HK-2 (cell line): ENCODE measurements around the gene UGT1A1.

Experiments
- DNase-seq: peaks from one replicate; pipeline ENCODE4 v3.0.0-alpha.2; 2018; ENCODE audit not compliant: unreplicated experiment

UGT1A1 gene

DNA sequence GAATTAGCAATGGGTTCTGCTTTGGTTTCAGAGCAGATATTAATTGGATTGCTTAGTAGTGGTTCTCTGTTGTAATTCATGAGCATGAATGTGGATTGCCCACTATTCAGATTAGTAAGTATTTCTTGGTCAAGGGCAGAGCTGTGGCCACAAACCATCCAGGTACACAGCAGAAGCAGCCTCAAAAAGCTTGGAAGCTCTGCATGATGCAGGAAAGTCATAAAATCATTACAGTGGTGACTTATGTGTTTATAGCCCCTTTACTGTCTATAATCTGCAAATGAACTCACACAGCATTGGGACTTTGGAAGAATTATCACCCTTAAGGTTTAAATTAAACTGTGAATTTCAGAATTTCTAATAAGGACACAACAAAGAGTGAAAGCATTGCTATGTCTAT lies 1.9 kb upstream of the UGT1A1 start:
- DNase-seq = no peak

DNA sequence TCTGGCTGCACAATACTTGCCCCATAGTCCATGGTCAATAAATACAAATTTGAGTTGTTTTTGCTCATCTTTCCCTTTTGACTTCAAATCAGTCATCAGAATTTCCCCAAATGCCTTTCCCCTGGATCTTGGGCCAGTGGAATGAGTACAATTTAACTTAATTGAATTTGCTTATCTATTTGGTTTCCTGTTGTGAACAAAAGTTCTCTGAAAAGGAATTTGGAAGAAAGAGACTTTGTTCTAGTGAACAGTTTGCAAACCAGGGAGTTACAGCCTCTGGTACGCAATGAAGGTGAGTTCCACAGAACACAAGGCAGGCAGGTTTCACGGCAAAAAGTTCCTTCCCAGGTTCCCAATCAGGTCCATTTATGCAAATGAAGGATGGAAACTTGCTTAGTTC lies 1.2 kb upstream of the UGT1A1 start:
- no peak for DNase-seq

DNA sequence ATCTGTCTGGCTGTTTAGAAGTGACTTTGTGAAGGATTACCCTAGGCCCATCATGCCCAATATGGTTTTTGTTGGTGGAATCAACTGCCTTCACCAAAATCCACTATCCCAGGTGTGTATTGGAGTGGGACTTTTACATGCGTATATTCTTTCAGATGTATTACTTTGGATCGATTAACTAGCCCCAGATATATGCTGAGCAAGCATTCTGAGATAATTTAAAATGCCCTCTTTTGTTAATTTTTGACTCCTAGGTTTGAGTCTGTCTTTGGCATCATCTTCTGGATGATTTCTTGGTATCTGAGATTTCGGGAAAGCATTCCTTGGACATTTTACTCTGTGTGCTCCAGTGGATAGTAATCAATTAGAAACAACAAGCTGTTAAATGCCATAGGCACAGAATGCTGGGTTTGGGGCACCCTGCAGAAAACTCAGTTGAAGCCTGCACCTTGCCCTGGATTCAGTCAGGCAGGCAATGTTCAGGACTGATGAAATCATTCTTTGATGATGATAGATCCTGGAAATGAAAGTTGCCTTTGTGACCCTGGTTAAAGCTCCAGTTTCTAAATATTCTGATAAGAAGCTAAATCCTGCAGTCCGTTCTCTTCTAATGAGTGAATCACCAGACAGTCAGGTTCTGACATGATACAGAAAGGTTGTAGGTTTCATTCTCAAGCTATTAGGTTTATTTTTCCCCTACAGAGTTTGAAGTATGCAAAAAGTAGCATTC lies 1.1 kb downstream of the UGT1A1 start:
- no peak for DNase-seq

DNA sequence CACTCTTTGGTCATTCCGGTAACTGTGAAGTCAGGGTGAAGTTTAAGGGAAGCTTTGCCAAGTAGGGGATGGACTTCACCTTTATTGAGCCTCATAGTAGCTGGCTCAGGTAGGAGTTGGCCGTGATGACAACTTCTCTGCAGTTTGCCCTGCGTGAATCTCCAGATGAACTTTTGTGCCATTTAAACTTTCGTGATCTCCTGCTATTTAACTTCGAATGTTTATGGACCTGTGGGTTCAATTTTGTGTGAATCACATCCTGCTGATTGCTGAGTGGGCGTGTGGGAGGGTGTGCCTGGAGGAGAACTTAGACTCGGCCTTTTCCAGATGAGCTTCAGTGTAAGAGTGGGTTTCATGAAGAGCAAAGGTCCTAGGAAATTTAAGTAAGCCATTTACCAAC lies 4.2 kb downstream of the UGT1A1 start:
- peak; percentile 4 for DNase-seq

DNA sequence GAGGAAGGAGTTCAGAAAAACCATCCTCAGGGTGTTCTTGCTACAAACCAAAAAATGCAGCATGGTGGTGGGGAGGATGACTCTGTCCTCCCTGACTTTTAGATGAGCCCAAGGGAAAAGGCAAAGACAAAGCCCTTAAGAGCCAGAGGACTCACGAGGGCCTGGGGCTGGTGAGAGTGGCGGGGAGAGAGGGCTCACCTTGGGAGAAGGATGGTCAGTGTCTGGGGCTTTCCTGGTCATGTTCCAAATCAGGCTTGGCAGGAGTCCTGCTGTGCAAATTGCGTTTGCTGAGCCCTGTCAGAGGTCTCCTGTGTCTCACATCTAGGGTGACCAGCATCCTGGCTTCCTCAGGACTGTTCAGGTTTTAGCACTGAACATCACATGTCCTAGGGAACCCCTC lies 4.7 kb downstream of the UGT1A1 start:
- DNase-seq = no peak

DNA sequence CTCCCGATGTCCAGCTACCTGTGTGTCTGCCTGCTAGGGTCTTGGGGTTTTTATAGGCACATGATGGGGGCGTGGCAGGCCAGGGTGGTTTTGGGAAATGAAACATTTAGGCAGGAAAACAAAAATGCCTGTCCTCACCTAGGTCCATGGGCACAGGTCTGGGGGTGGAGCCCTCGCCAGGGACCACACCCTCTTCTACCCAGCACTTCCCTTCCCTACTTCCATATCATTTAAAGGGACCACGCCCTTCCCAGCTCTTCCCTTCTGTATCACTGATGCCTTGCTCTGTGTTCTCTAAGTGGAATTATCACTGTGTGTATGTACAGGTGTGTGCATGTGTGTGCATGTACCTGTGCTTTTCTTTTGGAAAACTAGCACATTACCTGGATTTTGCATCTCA lies 6.3 kb downstream of the UGT1A1 start:
- DNase-seq = no peak

DNA sequence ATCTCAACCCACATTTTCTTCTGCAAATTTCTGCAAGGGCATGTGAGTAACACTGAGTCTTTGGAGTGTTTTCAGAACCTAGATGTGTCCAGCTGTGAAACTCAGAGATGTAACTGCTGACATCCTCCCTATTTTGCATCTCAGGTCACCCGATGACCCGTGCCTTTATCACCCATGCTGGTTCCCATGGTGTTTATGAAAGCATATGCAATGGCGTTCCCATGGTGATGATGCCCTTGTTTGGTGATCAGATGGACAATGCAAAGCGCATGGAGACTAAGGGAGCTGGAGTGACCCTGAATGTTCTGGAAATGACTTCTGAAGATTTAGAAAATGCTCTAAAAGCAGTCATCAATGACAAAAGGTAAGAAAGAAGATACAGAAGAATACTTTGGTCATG lies 8.0 kb downstream of the UGT1A1 start:
- no peak for DNase-seq

DNA sequence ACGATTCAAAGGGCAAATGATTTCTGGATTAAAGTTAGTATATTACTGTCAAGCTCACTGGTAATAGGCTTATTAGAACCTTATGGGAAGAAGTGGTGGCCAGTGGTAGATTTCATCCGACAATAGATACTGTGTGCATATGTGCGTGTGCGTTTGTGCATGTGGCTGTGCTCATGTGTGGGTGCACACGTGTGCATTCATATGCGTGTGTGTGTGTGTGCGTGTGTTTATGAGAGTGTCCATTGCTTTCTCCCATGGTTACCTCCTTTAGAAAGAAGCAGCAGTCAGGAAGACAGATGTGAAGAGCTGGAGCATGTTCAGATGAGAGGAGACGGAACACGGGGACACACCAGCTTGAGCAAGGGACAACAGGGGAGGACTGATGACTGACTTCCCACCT lies 9.2 kb downstream of the UGT1A1 start:
- no peak for DNase-seq

DNA sequence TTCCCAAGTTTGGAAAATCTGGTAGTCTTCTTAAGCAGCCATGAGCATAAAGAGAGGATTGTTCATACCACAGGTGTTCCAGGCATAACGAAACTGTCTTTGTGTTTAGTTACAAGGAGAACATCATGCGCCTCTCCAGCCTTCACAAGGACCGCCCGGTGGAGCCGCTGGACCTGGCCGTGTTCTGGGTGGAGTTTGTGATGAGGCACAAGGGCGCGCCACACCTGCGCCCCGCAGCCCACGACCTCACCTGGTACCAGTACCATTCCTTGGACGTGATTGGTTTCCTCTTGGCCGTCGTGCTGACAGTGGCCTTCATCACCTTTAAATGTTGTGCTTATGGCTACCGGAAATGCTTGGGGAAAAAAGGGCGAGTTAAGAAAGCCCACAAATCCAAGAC lies 12.1 kb downstream of the UGT1A1 start:
- DNase-seq = no peak

DNA sequence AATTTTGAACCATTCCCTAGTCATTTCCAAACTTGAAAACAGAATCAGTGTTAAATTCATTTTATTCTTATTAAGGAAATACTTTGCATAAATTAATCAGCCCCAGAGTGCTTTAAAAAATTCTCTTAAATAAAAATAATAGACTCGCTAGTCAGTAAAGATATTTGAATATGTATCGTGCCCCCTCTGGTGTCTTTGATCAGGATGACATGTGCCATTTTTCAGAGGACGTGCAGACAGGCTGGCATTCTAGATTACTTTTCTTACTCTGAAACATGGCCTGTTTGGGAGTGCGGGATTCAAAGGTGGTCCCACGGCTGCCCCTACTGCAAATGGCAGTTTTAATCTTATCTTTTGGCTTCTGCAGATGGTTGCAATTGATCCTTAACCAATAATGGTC lies 12.5 kb downstream of the UGT1A1 start:
- no peak for DNase-seq

DNA sequence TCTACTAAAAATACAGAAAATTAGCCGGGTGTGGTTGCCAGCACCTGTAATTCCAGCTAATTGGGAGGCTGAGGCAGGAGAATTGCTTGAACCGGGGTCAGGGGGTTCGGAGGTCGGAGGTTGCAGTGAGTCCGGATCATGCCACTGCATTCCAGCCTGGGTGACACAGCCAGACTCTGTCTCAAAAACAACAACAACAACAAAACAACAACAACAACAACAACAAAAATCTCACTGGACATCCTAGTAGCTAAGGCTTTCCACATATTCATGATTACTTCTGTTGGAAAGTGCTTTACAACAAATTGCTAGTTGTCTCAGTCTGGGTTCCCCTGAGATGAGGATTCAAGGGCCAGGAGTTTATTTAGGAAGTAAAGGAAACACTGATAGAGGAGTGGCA lies 13.8 kb downstream of the UGT1A1 start:
- no peak for DNase-seq

DNA sequence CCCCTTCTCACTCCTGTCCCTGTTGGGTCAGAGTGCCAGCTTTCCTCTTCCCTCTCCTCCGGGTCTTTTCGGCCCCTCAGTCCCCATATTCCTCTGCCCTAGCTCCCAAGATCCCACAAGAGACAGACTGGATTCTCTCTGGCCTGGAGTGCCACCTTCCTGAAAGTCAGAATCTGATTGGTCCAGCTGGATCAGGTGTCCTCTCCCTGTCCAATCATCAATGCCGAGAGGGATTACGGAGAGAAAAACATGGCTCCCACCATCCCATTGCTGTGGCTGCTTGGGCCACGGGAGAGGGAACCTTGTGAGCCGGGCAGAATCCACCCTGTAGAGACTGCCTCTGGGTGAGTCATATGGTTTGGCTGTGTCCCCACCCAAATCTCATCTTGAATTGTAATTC lies 15.3 kb downstream of the UGT1A1 start:
- DNase-seq = no peak

DNA sequence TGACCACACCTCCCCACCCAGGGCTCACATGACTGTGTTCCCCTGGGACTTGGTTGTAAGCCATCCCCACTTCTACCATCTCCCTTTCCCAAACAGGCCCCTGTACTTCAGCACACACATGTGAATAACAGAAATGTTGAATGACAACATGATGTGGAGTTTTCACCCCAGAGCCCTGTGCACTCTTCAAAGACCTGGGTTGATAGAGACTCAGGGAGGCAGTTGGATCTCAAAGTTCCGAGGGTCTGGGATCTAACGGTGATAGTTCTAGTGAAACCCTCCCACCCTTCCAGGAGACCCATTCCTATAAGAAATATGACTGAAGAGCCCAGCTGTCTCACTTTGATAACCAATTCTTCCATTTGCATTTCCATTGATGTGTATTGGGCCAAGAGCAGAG lies 18.0 kb downstream of the UGT1A1 start, which contains the start of gene MROH2A:
Gene MROH2A (plus strand): TSS at position 301 of the 400 bp plus-strand sequence. CDS start 1,029 bp downstream, outside the sequence.
- no peak for DNase-seq

DNA sequence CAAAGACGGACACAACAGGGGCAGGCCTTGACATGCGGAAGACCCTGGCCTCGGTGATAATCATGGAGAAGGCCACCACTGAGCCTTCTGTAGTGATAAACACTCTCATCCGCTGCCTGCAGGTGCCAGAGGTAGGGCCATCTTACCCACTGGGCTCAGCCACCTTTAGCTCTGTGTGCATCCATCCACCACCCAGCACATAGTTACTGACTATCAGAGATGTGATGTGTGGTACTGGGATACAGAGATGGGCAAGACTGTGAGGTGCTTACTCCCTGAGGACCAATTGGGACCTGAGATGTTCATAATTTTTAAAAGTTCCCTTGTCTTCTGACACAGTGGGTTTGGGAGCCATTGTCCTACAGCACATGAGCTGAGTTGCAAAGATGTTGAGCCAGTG lies 19.7 kb downstream of the UGT1A1 start:
- no peak for DNase-seq

DNA sequence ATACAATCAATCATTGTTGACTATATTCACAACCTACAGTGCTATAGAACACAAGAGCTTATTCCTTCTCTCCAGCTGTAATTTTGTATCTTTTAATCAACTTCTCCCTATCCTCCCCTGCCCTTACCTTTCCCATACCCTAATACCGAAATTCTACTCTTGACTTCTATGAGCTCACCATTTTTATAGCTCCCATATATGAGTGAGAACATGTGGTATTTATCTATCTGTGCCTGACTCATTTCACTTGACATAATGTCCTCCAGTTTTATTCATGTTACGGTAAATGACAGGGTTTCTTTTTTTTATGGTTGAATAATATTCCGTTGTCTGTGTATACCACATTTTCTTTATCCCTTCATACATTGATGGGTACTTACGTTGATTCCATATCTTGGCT lies 20.7 kb downstream of the UGT1A1 start:
- DNase-seq = no peak

DNA sequence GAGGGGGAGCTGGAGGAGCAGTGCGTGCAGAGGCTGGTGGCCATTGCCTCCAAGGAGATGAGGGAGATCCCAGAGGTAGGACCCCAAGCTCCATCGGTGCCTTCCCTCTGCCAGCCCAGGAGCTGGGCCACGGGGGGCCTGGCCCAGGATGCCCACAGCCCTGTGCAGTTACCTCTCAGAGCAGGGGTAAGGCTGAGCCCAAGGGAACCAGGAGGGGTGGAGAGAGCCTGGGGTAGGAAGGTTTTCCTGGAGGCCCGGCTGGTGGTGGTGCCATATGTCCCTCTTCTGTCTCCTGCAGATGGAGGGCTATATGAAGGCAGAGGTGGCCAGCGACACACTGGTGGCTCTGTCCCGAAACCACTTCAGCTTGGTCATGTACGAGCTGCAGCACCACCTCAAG lies 29.5 kb downstream of the UGT1A1 start:
- DNase-seq = no peak

DNA sequence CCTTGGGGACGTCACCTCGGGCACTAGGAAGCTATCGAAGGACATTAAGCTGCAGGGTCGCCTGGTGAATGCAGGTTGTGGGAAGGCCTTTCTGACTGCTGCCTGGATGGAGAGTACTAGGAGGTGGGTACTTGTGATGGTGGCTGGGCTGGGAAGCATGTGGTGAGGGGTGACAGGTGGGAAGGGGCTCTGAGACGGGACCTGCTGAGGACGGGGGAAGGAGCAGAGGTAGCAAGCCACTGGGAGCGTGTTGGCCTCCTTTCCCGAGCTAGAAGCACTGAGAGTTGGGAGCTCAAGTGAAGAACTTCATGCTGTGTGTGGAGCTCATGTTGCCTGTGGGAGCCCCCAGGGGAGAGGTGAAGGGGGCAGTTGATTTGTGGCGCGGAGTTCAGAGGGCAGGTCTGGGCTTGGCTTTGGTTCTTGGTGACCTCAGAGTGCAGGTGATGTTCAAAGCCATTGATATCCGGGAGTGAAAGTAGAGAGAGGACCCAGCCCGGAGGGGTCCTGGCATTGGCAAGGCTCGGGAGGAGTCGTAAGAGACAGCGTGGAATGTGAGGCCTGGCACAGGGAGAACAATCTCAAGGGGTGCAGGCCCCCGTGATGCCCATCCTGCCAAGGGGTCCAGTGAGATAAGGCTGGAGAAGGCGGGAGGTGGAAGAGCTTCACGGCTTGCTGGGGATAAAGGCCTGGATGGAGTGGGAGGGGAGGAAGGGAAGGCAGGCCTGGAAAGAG lies 31.2 kb downstream of the UGT1A1 start:
- no peak for DNase-seq

DNA sequence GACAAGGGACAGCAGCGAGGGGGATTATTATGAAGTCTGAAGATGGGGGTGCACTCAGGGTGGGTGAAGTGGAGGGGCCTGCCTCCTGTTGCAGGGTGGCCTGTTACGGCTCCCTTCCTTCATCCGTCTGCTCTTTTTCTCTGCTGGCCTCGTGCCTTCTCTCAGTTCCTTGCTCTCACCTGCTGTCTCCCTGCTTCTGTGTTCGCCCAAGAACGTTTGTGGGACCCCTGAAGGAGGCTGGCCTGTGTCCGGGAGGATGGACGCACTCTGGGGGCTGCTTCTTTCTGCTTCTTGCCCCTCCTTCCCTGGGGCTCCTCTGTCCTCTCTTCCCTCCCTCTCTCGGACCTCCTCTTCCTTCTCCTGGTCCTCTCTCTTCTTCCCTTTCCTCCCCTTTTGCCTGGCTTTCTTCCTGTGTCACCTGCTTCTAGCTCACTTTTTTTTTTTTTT lies 31.8 kb downstream of the UGT1A1 start:
- DNase-seq = no peak

DNA sequence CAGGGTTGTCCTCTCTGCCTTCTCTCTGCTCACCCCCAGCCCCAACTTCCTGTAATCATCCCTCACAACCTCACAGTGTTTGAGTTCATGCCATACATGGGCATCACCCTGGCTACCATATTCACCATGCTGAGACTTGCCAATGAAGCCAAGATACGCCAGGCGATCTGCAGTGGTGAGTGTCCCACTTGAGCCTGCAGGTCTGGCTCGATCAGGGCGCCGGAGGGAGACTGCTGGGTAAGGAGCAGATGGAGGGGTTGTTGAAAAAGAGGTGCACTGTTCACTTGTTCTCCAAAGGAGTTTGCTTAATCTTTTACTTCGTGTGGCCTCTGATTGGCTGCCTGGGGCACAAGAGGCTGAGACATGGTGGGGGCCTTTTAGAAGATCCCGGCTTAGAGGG lies 32.6 kb downstream of the UGT1A1 start:
- DNase-seq = no peak

DNA sequence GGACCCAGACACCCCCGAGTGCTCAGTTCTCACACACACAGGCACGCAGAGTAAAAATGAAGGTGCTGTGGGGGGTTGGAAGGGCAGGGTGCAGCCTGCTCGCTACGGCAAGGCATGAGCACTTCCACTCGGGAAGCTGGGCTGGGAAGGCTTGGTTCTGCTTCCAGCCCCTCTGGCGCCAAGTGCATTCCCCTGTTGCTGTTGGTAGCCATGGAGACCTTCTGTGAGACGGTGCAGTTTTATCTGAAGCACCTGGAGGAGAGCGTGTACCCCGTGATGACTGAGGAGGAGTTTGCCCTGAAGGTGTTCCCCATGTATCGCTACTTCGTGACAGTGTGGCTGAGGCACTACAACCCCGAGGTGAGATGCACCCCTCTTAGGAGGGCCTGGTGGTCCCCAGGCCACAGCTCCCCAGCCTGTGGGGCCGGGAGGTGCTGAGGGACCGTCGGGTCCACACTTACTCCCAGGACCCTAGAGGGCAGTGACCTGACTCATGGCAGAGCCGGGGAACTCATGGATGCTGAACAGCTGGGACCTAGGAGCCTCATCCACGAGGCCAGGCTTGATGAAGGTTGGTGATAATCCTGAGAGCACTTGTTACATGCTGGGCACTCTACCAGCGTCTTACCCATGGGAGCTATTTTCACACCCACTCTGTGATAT lies 33.5 kb downstream of the UGT1A1 start:
- no peak for DNase-seq

DNA sequence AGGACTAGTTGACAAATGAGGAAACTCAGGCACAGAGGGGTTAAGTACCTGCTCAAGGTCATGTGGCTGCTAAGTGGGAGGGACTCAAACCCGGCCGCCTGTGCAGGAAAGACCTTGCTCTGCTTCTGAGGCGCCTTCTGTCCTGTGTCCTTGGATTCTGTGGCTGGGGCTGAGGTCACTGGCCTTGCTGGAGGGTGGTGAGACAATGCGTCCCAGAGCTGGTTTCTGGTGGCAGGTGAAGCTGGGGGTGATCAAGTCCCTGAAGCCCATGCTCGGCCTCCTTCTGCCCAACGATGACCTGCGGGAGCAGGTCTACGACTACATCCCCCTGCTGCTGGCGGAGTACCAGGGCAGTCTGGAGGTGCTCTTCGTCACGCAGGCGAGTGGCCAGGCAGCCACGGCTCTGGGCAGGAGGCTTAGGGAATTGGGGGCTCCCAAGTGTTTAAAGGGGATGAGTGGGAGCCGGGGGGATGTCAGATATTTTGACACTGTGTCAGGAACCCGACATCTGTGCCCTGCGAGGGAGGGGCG lies 34.1 kb downstream of the UGT1A1 start:
- no peak for DNase-seq

DNA sequence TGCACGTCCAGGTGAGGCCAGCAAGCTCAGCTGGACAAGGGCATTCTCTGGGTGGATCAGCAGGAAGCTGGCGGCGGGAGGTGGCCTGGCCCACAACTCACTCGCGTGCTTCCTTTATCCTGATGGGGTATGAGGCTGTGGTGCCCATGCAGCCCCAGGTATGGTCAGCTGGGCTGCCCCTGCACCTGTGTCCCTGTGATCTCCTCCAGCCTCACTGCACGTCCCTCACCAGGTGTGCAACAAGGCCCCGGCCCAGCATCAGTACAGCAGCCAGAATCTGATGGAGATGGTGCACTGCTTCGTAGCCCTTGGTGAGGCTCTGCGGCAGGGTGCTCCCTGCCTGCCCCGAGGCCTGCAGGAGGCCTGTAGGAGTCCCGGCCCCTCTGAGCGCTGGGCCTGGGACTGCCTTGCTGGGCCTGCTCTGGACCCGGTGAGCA lies 35.7 kb downstream of the UGT1A1 start:
- no peak for DNase-seq

DNA sequence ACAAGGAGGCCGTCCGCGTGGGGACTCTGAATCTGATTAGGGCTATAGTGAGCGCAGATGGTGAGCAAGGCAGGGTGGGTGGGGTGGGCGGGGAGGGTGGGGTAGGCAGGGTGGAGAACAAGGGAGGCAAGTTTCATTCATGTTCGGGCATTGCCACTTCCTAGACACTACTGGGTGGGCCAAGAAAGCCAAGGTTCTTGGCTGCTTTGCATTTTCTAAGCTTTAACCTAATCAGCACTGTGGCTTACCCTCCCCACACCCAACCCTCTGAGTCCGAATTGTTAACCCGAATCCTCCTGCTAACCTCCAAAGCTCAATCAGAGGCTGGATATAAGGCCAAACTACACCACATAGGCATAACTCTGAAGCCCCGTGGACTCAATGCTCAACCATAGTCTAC lies 36.2 kb downstream of the UGT1A1 start:
- no peak for DNase-seq
